GM12872 (cell line): Measurements from ENCODE around the gene CUX1.

ENCODE experiments used
- TF ChIP-seq, protein P1 (sequence below): IDR thresholded peaks from 3 replicates; pipeline ENCODE4 v1.5.1; 2011; ENCODE audit warnings: low read depth, mild to moderate bottlenecking, low read length, moderate library complexity; ENCODE audit not compliant: insufficient read depth

Gene CUX1

DNA sequence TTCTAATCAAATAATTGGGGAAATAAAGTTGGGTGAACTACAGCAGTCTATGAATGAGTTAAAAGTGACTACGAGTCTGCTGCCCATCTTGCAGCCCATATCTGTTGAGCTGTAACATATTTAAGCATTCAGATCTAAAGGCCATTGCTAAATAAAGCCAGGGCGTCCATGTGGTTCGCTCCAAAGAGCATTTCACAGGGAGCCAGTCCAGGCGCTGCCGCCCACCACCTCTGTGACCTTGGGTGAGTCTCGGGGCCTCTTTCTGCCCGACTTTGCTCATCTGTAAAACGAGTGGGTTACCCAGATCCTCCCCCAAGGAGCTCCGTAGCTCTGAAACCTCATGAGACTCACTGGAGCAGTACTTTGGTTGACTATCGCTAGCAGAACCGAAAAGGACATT is 223.1 kb downstream of the CUX1 start:
- TF ChIP-seq, protein P1, sequence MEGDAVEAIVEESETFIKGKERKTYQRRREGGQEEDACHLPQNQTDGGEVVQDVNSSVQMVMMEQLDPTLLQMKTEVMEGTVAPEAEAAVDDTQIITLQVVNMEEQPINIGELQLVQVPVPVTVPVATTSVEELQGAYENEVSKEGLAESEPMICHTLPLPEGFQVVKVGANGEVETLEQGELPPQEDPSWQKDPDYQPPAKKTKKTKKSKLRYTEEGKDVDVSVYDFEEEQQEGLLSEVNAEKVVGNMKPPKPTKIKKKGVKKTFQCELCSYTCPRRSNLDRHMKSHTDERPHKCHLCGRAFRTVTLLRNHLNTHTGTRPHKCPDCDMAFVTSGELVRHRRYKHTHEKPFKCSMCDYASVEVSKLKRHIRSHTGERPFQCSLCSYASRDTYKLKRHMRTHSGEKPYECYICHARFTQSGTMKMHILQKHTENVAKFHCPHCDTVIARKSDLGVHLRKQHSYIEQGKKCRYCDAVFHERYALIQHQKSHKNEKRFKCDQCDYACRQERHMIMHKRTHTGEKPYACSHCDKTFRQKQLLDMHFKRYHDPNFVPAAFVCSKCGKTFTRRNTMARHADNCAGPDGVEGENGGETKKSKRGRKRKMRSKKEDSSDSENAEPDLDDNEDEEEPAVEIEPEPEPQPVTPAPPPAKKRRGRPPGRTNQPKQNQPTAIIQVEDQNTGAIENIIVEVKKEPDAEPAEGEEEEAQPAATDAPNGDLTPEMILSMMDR, result no peak

DNA sequence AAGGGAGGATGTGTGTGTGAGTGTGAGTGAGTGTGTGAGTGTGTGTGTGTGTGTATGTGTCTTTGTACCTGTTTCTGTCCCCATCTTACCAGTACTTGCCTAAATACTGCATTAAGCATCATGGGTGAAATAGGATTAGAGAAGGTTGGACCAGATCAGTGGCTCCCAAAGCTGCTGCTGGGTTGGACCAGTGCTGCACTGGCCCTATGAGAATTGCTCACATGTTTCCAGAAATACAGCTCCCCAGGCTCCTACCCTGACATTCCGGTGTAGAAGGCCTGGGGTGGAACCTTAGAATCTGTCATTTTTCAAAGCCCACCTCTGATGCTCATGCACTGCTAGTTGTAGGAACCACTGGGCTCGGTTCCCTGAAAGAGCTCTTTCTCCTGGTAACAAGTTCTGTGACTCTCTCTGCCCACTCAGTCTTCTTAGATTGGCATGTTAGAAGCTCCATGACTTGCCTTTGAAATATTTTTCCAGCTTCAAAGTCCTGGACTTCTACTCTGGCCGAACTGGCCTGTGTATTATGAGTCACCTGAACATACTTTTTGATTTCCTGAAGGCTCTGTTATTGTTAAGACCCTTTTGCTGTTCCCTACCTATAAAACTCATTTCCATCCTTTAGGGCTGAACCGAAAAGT is 224.7 kb downstream of the CUX1 start:
- TF ChIP-seq, protein P1, result no peak

DNA sequence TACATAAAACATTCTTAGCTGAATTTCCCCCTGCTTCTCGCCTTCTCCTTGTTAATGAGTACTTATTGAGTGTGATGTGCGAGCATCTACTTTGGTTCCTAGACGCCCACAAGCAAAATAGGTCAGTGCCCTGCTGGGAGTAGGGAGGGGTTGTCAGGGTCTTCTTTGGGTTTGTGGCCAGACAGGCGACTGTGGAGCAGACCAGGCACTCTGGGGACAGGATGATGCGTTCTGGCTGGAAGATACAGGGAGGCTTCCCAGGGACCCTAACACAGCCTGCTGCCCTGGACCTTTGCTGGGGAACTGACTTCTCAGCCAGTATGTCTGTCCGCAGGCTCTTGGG is 227.2 kb downstream of the CUX1 start:
- TF ChIP-seq, protein P1, result no peak

DNA sequence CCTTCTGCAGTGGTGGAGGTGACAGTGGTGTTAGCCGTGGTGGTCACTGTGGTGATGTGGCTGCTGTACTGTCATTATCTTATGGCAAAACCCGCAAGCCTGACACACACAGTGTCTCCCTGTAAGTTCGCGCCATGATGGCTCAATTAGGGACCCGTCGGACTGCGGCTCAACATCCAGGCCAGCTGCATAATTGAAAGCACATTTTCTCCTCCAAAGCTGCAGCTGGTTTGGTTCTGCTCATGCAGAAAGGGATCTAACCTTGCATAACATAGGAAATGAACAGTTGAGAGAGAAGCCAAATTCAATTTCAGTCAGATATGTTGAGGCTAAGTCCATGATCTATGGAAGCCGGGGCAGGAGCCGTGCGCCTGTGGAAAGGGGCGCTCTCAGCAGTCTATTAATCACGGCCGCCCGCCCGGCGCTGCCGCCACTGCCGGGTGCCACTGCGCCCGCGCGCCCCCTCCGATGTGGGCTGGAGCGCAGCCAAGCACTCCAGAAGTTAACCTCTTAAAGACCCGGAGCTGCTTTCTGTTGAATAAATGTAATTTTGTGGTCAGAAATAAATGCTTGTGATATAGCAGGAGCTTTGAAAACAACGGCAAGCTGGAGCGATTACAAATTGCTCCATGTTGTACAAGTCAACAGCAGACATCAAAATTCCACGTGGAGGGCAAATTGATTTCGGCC is 227.7 kb downstream of the CUX1 start:
- TF ChIP-seq, protein P1, result no peak

DNA sequence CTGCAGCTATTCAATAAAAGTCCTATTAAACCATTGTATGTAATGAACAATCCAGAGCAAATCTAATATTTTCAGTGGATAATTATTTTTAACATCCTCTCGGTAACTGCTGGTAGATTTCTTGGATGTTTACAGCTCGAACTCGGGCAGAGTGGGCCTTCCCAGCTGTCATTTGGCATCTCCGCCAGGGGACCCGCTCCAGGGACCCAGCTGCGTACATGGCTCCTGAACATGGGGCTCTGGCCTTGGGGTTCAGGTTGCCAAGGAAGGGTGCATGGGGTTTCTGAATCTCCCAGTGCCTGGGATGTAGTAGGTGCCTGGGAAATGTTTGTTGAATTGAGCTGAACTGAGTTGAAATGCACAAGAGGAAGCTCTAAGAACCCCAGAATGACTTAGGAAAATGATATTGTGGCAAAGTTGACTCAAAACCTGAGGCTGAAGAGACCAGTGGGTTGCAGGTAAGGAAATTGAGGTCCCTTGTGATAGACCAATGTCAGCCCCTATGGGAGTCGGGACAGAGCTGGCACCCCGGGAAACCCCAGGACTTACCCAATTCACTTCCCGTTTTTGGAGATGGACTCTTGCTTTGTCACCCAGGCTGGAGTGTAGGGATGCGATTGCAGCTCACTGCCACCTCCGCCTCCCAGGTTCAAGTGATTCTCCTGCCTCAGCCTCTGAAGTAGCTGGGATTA is 228.4 kb downstream of the CUX1 start:
- TF ChIP-seq, protein P1, result no peak

DNA sequence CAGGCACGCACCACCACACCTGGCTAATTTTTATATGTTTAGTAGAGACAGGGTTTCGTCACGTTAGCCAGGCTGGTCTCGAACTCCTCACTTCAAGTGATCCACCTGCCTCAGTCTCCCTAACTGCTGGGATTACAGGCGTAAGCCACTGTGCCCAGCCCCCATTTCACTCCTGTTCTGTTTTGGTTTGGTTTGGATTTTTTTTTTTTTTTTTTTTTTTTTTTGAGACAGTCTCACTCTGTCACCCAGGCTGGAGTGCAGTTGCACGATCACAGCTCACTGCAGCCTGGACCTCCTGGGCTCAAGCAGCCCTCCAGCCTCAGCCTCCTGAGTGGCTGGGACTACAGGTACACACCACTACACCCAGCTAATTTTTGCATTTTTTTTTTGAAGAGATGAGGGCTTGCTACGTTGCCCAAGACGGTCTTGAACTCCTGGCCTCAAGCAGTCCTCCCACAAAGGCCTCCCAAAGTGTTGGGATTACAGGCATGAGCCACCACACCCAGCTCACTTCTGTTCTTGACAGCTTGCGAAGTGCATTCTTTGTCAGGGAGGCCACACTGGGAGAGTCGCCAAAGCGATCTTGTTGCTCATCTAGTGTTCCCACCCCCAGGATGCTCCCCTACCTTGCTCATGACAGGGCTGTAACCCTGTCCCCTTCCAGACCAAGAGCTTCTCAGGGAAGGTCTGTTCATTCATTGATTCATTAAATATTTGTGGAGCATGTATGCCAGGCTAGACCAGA is 229.1 kb downstream of the CUX1 start:
- TF ChIP-seq, protein P1, result no peak

DNA sequence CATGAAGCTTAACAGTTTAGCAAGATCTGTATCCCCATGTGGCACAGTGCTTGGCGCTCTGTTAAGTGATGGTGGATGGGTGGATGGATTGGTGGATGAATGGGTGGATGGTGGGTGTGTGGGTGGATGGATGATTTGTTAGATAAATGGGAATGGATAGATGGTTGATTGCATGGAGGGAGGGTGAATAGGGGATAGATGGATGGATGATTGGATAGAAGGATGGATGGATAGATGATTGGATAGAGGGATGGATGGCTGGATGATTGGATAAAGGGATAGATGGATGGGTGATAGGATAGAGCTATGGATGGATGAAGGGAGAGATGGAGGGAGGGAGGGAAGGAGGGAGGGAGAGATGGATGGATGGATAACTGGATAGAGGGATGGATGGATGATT is 229.7 kb downstream of the CUX1 start:
- TF ChIP-seq, protein P1, result no peak
